ENCODE measurements around the gene GAPDHS.

GAPDHS gene

GRCh38 chr19:35533201-35533821, at the start of gene GAPDHS:
GAPDHS (plus strand) TSS chr19:35533456; CDS start chr19:35533528, 72 bp downstream.
- DNase-seq (ENCODE audit: low spot score): no peak

- DNase-seq (ENCODE audit: low spot score): no peak
Measured at GRCh38 chr19:35484252-35485036, 48.8 kb upstream of the GAPDHS start.

GRCh38 chr19:35486268-35486708, 47.0 kb upstream of the GAPDHS start:
- no peak for DNase-seq (ENCODE audit: low spot score)

- no peak for DNase-seq (ENCODE audit: low spot score)
Measured at GRCh38 chr19:35487656-35488182, 45.5 kb upstream of the GAPDHS start.

GRCh38 chr19:35488677-35489076, 44.6 kb upstream of the GAPDHS start:
- DNase-seq (ENCODE audit: low spot score): no peak

- DNase-seq (ENCODE audit: low spot score): no peak
Measured at GRCh38 chr19:35490364-35490763, 42.9 kb upstream of the GAPDHS start, which contains the start of gene KRTDAP. KRTDAP (minus strand) TSS chr19:35490464; CDS start chr19:35490442, 22 bp downstream.

- no peak for DNase-seq (ENCODE audit: low spot score)
Measured at GRCh38 chr19:35491836-35492360, 41.4 kb upstream of the GAPDHS start.

GRCh38 chr19:35493971-35494370, 39.3 kb upstream of the GAPDHS start:
- DNase-seq (ENCODE audit: low spot score): no peak

- DNase-seq (ENCODE audit: low spot score): peak; percentile 48
Measured at GRCh38 chr19:35495107-35496064, 37.9 kb upstream of the GAPDHS start.

GRCh38 chr19:35497406-35497805, 35.9 kb upstream of the GAPDHS start:
- DNase-seq (ENCODE audit: low spot score): no peak

- DNase-seq (ENCODE audit: low spot score): no peak
Measured at GRCh38 chr19:35498220-35498619, 35.0 kb upstream of the GAPDHS start.

GRCh38 chr19:35498984-35499527, 34.2 kb upstream of the GAPDHS start:
- no peak for DNase-seq (ENCODE audit: low spot score)

GRCh38 chr19:35500611-35501010, 32.6 kb upstream of the GAPDHS start:
- DNase-seq (ENCODE audit: low spot score): no peak

GRCh38 chr19:35501684-35502083, 31.6 kb upstream of the GAPDHS start:
- no peak for DNase-seq (ENCODE audit: low spot score)

- no peak for DNase-seq (ENCODE audit: low spot score)
Measured at GRCh38 chr19:35502751-35503150, 30.5 kb upstream of the GAPDHS start.

- DNase-seq (ENCODE audit: low spot score): no peak
Measured at GRCh38 chr19:35506011-35506410, 27.2 kb upstream of the GAPDHS start.

- no peak for DNase-seq (ENCODE audit: low spot score)
Measured at GRCh38 chr19:35507561-35507960, 25.7 kb upstream of the GAPDHS start.

- no peak for DNase-seq (ENCODE audit: low spot score)
Measured at GRCh38 chr19:35508129-35508528, 25.1 kb upstream of the GAPDHS start.

- no peak for DNase-seq (ENCODE audit: low spot score)
Measured at GRCh38 chr19:35509018-35509652, 24.1 kb upstream of the GAPDHS start.

- peak; percentile 17 for DNase-seq (ENCODE audit: low spot score)
Measured at GRCh38 chr19:35509861-35510625, 23.2 kb upstream of the GAPDHS start.
